Esophagus muscularis mucosa (tissue), 4 donors: ENCODE measurements around the gene C16orf87. TPM values are rescaled to one million over a fixed set of nuclear protein-coding genes. Genes with fewer than 3 reads are reported as not detected.

Source experiments
- DNase-seq: peaks from one replicate; pipeline ENCODE4 v3.0.0-alpha.2; 2017; ENCODE audit errors: extremely low spot score
- H3K27ac ChIP-seq, 4 donors: fragments of 200-600 bp; sonication (generic); replicated peaks in 1 of 4; 1 replicate in 3 of 4; 2 replicates in 1 of 4; pipeline ENCODE4 v1.5.1; 2016 to 2019; ENCODE audit warnings: mild to moderate bottlenecking in 1 of 4
- H3K27me3 ChIP-seq, 4 donors: fragments of 200-600 bp; sonication (generic); one replicate each; pipeline versions ENCODE4 v1.5.1 to v1.6.0; 2016 to 2019
- H3K36me3 ChIP-seq, 4 donors: fragments of 200-600 bp; sonication (generic); one replicate each; pipeline ENCODE4 v1.5.1; 2016 to 2019
- H3K4me1 ChIP-seq, 4 donors: fragments of 200-600 bp; sonication (generic); one replicate each; pipeline ENCODE4 v1.5.1; 2016 to 2019
- H3K4me3 ChIP-seq, 4 donors: fragments of 200-600 bp; sonication (generic); 1 replicate in 2 of 4; 2 replicates in 2 of 4; pipeline ENCODE4 v1.5.1; 2016 to 2019; ENCODE audit warnings: mild to moderate bottlenecking in 4 of 4, moderate library complexity in 1 of 4
- H3K9me3 ChIP-seq, 4 donors: fragments of 200-600 bp; sonication (generic); 1 replicate in 3 of 4; 2 replicates in 1 of 4; pipeline ENCODE4 v1.5.1; 2016 to 2019
- EP300 ChIP-seq: sonication (generic); formaldehyde crosslinking; IDR thresholded peaks from one replicate; pipeline ENCODE4 v1.6.1; 2017; ENCODE audit warnings: antibody characterized with exemption
- POLR2A ChIP-seq: fragments of 450-650 bp; IDR thresholded peaks from one replicate; pipeline ENCODE4 v1.6.1; 2017; ENCODE audit warnings: antibody characterized with exemption, moderate library complexity, mild to moderate bottlenecking, low read depth
- POLR2AphosphoS5 ChIP-seq, 2 donors: sonication (generic); formaldehyde crosslinking; IDR thresholded peaks; one replicate each; pipeline ENCODE4 v1.6.1; 2017; ENCODE audit warnings: antibody characterized with exemption in 2 of 2
- WGBS: methylation state at CpG from one replicate; pipeline ENCODE4 v1.1.5; 2018; 5-methylcytosine and 5-hydroxymethylcytosine counted together
- intact Hi-C: fragments of 100-400 bp; cut with DNase I; formaldehyde crosslinking; loops from one replicate; pipeline ENCODE4 v1.15.1; 2023
- total RNA-seq, 4 donors: library from RNA; depleted of rRNA; stranded (reverse); fragments of >200 nt; gene quantifications; one replicate each; pipeline versions ENCODE4 v1.1.0 to v1.2.1, GENCODE V29; 2016
- TF ChIP-seq, protein P1 (sequence below), 3 experiments: fragments of 200-600 bp in 2 of 3; fragments of 450-650 bp in 1 of 3; sonication (generic) in 2 of 3; IDR thresholded peaks; one replicate each; pipeline ENCODE4 v1.5.1; 2017 to 2019; ENCODE audit warnings: antibody characterized with exemption in 3 of 3, mild to moderate bottlenecking in 2 of 3, moderate library complexity in 1 of 3

Gene C16orf87
- total RNA-seq, 4 donors from 2014 or later = 7.0 to 11.2 (median 8.6) TPM

GRCh38 chr16:46833460-46833800 lies 2.5 kb upstream of the C16orf87 start:
- DNase-seq = no peak
- Histone ChIP-seq H3K36me3 (no peaks in the 10 kb centered on the region), H3K9me3 (no peaks in the 10 kb centered on the region), H3K27me3 (no peaks in the 10 kb centered on the region), H3K4me3 (no peak overlapping the region), H3K27ac (no peak overlapping the region), H3K4me1 (peaks cover 7 to 18% (median 11%) of the 10 kb centered on the region in 4 donors)
- TF ChIP-seq POLR2AphosphoS5 (IDR thresholded peaks at IDR 0.05) (no peak), EP300 (no peak), POLR2A (no peak)
- TF ChIP-seq, protein P1, sequence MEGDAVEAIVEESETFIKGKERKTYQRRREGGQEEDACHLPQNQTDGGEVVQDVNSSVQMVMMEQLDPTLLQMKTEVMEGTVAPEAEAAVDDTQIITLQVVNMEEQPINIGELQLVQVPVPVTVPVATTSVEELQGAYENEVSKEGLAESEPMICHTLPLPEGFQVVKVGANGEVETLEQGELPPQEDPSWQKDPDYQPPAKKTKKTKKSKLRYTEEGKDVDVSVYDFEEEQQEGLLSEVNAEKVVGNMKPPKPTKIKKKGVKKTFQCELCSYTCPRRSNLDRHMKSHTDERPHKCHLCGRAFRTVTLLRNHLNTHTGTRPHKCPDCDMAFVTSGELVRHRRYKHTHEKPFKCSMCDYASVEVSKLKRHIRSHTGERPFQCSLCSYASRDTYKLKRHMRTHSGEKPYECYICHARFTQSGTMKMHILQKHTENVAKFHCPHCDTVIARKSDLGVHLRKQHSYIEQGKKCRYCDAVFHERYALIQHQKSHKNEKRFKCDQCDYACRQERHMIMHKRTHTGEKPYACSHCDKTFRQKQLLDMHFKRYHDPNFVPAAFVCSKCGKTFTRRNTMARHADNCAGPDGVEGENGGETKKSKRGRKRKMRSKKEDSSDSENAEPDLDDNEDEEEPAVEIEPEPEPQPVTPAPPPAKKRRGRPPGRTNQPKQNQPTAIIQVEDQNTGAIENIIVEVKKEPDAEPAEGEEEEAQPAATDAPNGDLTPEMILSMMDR (IDR thresholded peaks at IDR 0.05) = no peak
- 89% methylated on average over 2 of the region's 2 CpGs for WGBS
- intact Hi-C loops = no loop called here

DNA sequence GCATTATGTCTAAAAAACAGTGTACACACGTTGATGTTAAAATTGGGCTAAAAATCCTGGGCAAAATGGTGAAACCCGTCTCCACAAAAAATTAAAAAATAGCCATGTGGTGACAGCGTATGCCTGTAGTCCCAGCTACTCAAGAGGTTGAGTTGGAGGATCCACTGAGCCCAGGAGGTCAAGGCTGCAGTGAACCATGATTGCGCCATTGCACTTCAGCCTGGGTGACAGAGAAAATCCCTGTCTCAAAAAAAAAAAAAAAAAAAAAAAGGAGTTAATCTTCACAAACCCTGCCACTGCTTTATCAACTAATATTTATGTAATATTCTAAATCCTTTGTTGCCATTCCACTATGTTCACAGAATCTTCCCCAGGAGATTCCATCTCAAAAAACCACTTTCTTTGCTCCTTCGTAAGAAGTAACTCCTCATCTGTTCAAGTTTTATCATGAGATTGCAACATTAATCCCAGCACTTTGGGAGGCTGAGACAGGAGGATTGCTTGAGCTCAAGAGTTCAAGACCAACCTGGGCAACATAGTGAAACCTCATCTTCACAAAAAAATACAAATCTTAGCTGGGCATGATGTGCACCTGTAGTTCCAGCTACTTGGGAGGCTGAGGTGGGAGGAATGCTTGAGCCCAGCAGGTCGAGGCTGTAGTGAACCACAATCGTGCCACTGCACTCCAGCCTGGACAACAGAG lies 1.9 kb upstream of the C16orf87 start:
- no peak overlapping the region for H3K4me3 ChIP-seq
- DNase-seq = no peak
- H3K27me3 ChIP-seq = no peaks in the 10 kb centered on the region
- no peak overlapping the region for H3K27ac ChIP-seq
- WGBS = 89% methylated on average over 7 of the region's 7 CpGs
- TF ChIP-seq, protein P1 (IDR thresholded peaks at IDR 0.05) = no peak
- TF ChIP-seq POLR2A (no peak), POLR2AphosphoS5 (IDR thresholded peaks at IDR 0.05) (no peak), EP300 (no peak)
- H3K9me3 ChIP-seq = no peaks in the 10 kb centered on the region
- intact Hi-C loops = no loop called here
- no peaks in the 10 kb centered on the region for H3K36me3 ChIP-seq
- H3K4me1 ChIP-seq = peaks cover 7 to 18% (median 11%) of the 10 kb centered on the region in 4 donors

DNA sequence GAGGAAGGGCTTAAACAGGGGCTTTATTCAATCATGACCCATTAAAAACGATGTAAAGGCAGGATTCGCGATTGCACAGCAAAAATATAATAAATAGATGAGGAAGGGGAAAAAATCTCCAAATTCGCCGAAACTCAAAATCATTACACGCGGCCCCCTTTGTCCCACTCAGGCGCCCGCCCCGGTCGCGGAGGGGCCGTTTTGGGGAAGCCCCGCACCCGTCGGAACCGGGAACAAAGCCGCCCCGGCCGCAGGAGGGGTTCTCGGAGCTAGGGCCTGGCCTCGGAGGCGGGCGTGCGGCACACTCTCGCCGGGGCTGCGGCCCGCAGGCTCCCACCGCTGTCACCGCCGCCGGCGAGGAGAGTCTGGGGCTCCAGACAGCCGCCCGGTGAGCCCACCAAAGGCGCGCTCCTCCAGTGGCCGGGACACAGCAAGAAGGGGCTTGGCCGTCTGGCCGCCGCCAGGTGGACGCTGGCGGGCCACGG lies 521 bp downstream of the C16orf87 start:
- Histone ChIP-seq H3K27ac (peak overlapping the region; percentile 88 to 93 (median 91)), H3K4me3 (peak overlapping the region; percentile 78 to 99 (median 86)), H3K9me3 (no peaks in the 10 kb centered on the region), H3K27me3 (no peaks in the 10 kb centered on the region), H3K36me3 (no peaks in the 10 kb centered on the region), H3K4me1 (peaks cover 7 to 29% (median 16%) of the 10 kb centered on the region in 4 donors)
- under 1% methylated on average over 38 of the region's 45 CpGs for WGBS
- intact Hi-C loops = no loop called here
- no peak for TF ChIP-seq POLR2AphosphoS5 (IDR thresholded peaks at IDR 0.05)
- no peak for TF ChIP-seq POLR2A
- TF ChIP-seq, protein P1 (IDR thresholded peaks at IDR 0.05) = no peak
- no peak for TF ChIP-seq EP300
- DNase-seq = no peak

DNA sequence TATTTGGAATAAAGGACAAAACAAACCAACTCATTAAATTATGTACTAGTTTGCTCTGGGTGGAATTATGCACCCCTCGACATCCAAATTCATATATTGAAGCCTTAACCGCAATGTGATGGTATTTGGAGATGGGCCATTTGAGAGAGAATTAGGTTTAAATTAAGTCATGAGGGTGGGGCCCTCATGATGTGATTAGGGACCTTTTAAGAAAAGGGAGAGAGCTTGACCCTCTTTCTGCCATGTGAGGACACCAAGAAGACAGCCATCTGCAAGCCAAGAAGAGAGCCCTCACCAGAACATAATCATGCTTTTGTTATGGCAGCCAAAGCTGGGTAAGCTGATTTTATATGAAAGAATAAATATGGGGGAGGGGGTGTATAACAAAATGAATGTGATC lies 2.0 kb downstream of the C16orf87 start:
- intact Hi-C loops = loop anchor here (5.0 kb wide), 1 partner anchor 142 kb away; the partner anchor contains the start of genes ORC6 and VPS35
- Histone ChIP-seq H3K4me3 (no peak overlapping the region), H3K4me1 (peaks cover 7 to 35% (median 16%) of the 10 kb centered on the region in 4 donors), H3K36me3 (no peaks in the 10 kb centered on the region), H3K9me3 (no peaks in the 10 kb centered on the region), H3K27me3 (no peaks in the 10 kb centered on the region), H3K27ac (no peak overlapping the region)
- no peak for DNase-seq
- WGBS = 100% methylated on average over 2 of the region's 2 CpGs
- no peak for TF ChIP-seq POLR2AphosphoS5 (IDR thresholded peaks at IDR 0.05)
- TF ChIP-seq, protein P1 (IDR thresholded peaks at IDR 0.05) = no peak
- TF ChIP-seq POLR2A = no peak
- TF ChIP-seq EP300 = no peak
